DOHH2 (cell line): Measurements from ENCODE around the gene CGN.

Source experiments
- EZH2phosphoT487 ChIP-seq: fragments of 200-600 bp; sonication (generic); IDR thresholded peaks from 2 replicates; pipeline ENCODE4 v1.6.1; 2017; ENCODE audit warnings: borderline replicate concordance, mild to moderate bottlenecking, antibody characterized with exemption, low read length, moderate library complexity, mixed read lengths
- TF ChIP-seq, protein P1 (sequence below): fragments of 200-600 bp; sonication (generic); IDR thresholded peaks from one replicate; pipeline ENCODE4 v1.5.1; 2014; ENCODE audit warnings: antibody characterized with exemption, mild to moderate bottlenecking, low read depth, low read length; ENCODE audit not compliant: poor library complexity, severe bottlenecking

DNA sequence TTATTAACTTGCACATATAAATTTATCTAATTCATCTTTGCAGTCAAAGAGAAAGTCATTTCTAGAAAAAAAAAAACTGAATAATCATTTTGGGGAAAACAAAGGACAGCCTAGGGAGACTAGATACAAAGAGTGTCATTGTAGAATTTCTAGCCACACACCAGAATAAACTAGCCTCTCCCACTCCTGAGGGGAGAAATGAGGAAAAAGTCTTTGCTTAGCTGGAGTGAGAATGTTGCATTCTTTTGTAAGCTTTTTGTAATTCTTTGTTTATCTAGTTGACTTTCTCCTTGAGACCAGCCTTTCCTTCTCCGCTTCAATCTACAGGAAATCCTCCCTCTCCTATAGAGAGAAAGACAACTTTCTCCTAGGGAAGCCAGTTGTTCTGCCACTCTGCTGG, 15.9 kb upstream of the CGN start:
- TF ChIP-seq EZH2phosphoT487, result no peak
- TF ChIP-seq, protein P1, sequence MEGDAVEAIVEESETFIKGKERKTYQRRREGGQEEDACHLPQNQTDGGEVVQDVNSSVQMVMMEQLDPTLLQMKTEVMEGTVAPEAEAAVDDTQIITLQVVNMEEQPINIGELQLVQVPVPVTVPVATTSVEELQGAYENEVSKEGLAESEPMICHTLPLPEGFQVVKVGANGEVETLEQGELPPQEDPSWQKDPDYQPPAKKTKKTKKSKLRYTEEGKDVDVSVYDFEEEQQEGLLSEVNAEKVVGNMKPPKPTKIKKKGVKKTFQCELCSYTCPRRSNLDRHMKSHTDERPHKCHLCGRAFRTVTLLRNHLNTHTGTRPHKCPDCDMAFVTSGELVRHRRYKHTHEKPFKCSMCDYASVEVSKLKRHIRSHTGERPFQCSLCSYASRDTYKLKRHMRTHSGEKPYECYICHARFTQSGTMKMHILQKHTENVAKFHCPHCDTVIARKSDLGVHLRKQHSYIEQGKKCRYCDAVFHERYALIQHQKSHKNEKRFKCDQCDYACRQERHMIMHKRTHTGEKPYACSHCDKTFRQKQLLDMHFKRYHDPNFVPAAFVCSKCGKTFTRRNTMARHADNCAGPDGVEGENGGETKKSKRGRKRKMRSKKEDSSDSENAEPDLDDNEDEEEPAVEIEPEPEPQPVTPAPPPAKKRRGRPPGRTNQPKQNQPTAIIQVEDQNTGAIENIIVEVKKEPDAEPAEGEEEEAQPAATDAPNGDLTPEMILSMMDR, result no peak
